Stimulated activated CD8-positive, alpha-beta memory T cell treated with anti-CD3 and anti-CD28 coated beads, Interleukin-2, amount 100 ng/mL, for 1 hour (primary cell): ENCODE data around the gene NEDD9.

ENCODE experiments used
- DNase-seq, 2 donors: peaks; one replicate each; pipeline ENCODE4 v3.0.0-alpha.2; 2020; ENCODE audit warnings: low read depth in 2 of 2

Gene NEDD9

GRCh38 chr6:11236076-11236750 is 3.7 kb upstream of the NEDD9 start:
- DNase-seq: no peak

- no peak for DNase-seq
Observed at GRCh38 chr6:11235062-11235461, 2.6 kb upstream of the NEDD9 start.

DNA sequence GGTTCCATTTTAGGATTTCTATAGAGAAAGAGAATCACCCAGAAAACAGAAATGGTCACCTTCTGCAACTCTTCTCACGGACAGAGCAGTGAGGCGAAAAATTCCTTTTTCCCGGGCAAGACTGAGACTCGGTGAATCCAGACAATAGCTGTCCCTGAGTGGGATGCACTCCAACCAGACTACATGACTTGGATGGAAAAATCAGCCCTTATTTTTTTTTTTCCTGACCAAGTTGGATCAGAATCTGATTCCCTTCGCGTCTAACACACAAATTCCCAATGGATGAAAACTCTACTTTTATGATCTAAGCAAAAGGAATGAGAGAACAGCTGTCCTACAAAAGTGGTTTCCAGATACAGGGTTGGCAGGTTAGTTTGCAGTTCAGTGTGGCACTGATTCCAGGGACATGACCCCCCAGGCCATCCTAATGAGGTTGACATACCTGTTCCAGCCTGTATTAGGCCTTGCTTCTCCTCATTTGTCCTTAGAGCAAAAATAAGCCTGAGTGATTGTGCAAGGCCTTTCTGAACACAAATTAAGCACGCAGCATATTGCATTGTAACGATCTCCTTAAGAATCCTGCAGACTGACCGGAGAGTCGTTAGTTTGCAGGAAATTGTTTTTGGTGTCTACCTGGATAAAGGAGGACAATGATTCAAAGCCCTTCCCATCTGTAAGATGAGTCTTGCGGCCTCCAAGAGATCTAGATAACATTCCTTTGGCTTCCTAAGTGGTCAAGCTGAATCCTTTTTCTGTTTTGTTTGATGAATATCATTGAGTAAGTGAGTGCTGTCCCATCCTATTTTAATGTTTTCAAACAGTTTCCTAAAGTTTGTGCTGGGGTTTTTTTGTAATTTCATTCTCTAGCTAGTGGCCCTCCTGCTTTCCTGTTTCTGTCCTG is 1.5 kb upstream of the NEDD9 start:
- no peak for DNase-seq

- DNase-seq: no peak
Observed at GRCh38 chr6:11232770-11233626, 530 bp upstream of the NEDD9 start.

DNA sequence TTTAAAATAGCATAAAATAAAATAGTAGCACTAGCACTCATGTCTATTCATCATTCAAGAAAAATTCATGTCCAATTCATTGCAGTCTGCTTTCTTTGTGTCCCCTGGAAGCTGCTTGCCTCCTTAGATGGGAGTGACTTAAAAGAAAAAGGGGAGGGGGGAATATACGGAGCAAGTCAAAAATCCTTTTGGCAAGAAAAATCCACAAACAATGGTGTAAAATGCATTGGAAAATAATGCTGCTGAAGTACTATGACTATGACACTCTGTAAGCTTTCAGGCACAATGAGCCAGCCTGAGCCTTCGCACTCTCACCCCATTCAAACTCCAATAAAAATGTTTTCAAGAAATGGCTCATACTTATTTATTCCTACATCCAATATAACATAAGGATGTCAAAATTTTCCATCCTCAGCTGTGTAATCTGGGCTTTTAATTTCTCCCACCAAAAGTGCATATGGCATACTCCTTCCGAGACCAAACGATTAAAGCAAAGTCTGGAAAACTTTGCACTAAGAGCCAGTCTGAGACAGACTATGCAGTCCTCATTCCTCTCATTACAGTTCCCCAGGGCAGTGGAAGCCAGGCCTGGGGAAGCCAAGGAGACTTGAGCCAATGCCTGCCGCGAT is 790 bp downstream of the NEDD9 start:
- DNase-seq: no peak

- no peak for DNase-seq
Observed at GRCh38 chr6:11231108-11231463, 1.4 kb downstream of the NEDD9 start.

GRCh38 chr6:11230158-11231107 is 2.0 kb downstream of the NEDD9 start:
- no peak for DNase-seq

GRCh38 chr6:11229655-11230046 is 2.8 kb downstream of the NEDD9 start:
- DNase-seq: no peak

- no peak for DNase-seq
Observed at GRCh38 chr6:11228935-11229654, 3.4 kb downstream of the NEDD9 start.

GRCh38 chr6:11227698-11228097 is 4.8 kb downstream of the NEDD9 start:
- DNase-seq: no peak

DNA sequence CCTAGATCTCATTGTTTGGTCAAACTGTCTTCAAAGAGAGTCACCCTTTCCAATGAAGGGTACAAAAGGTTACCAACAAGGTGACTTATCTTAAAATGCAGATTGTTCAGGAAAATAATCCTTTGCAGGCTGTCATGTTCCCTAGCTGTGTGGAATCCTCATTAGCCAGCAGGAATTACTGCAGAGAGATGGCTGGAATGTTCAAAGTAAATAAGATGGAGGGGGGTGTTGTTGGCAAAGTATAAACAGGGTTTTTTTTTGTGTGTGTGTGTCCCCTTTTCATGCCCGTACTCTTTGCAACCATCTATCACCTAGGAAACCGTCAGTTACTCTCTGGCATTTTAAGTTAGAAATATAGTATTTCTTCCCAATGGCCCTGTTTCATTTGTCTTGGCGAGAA is 6.5 kb downstream of the NEDD9 start:
- no peak for DNase-seq

DNA sequence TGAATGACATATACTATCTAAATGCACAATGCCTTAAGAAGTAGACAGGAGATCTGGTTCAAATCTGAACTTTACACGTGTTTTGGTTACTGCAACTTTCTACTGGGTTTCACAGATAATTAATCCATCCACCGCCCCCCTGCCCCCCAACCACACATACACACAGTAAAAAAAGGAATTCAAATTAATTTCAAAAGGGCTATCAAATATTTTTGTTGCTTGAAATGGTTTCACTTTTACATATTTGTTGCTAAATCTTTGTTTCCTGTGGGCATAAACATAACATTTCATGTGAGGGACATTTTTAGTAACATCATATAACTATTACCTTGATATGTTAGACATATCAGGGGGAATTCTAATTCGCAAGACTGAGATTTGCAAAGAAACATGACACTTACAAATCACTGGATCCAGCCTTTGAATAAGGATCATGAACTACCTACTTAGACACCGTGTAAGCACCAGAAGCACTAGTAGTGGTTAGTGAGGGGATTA is 7.5 kb downstream of the NEDD9 start:
- DNase-seq: no peak

DNA sequence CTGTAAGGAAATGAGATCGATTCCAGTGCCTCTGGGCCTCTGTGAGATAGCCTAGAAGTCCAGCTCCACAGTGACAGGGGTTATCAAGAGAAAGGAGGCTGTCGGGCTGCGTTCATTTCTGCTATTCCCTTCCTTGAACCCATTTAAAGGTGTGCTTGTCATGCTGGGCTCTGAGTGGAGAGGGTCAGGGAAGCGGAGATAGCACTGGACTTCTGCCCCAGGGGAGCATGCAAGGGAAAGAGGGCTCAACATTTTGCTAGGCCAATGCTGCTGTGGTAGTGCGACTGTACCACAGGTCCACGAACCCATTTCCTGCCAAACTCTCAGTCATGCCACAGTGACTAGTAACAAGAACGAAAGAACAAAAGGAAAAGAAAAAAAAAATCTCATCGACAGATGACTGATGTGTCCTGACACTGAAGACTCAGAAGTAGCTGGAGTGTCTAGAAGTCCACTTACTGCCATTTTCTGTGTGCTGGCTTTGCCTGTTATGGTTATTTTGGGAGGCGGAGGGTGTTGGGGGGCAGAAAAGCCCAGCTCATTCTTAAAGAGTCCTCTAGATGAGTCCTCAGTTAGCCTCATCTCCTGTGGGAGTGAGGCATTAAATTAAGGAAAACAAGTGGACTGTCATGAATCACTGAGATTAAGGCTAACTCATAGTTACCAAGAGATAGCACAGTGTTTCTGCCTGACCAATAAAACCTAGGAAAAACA is 8.1 kb downstream of the NEDD9 start:
- DNase-seq: no peak

DNA sequence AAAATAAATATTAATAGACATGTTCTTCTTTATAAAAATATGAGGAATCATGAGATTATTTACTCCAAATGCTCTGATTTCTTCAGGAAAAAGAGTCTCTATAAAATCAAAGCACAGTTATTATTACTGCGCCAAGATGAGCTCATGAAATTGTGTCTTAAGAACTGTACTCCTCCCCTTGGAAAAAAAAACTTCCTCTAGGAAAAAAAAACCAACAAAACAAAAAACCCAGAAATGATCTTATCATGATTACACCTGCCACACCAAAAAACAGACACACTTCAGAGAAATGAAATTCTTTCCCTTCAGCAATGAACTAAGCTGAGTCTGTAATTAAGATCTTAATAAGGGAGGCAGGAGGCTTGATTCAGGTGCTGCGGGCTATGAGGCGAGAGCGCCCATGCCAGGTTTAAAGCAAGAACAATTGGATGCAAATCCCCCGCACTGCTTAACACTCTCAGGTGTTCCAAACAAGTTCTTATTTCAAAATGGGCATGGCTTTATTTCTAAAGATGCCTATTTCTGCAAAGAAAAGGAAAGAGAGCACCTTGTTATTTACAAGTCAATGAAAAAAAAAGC is 9.1 kb downstream of the NEDD9 start:
- no peak for DNase-seq

GRCh38 chr6:11222385-11223277 is 9.8 kb downstream of the NEDD9 start:
- DNase-seq: no peak

DNA sequence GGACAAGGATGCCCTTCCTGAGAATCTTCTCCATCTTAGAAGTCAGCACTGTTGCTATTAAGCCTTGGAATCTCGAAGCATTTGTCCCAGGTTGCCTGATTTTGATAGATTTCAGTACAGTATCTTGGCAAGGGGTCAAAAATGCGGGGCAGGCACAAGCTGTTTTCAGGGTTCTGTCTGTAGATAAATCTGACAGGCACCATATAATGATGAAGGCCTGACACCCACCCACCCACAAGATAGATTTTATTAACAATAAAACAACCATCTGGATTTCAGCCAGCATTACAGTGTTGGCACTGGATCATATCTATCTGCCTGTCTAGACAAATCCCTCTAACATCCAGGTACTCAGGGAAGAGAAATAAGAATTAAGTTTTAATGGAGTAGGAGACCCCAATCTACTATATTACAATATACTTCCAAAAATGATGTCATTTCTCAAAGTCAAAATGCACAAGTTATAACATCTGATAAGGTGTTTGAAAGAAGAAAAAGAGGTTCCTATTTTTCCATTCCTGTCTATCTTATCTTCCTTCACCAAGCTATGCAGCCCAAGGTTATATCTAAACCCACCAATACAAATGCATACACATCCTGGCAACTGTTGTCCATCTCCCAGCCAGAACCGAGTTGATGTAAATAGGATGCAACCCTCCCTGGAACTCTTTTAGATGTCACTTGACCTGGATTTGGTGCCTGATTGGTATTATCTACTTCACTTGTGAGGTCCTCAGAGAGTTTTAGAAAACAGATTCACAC is 10.7 kb downstream of the NEDD9 start:
- DNase-seq: no peak

- no peak for DNase-seq
Observed at GRCh38 chr6:11219400-11219834, 13.1 kb downstream of the NEDD9 start.
